Measurements from ENCODE around the gene HAUS2. TPM values are rescaled to one million over a fixed set of nuclear protein-coding genes. Genes with fewer than 3 reads are reported as not detected.
A peak's percentile ranks its signal among the peaks of the same experiment; 100 is the strongest.

HAUS2 gene
- total and polyA plus RNA-seq, 9 donors = 11.1 to 22.9 (median 17.8) TPM

- peaks cover 4% of the 10 kb centered on the region for H3K4me1 ChIP-seq (ENCODE audit: insufficient read depth)
- H3K36me3 ChIP-seq = no peaks in the 10 kb centered on the region
- 84 to 89% (median 88%) methylated on average over 4 of the region's 4 CpGs for WGBS, 3 donors
- H3K9me3 ChIP-seq = no peaks in the 10 kb centered on the region
- H3K27ac ChIP-seq = no peak overlapping the region
- H3K27me3 ChIP-seq = no peaks in the 10 kb centered on the region
- intact Hi-C loops (cut with DNase I) = loop anchor here in 1 of 4 donors (10.0 kb wide), 1 partner anchor 100 kb away; no protein-coding TSS in a partner anchor
- TF ChIP-seq POLR2A (IDR thresholded peaks at IDR 0.05) = no peak
- TF ChIP-seq CTCF (IDR thresholded peaks at IDR 0.05) = no peak
- TF ChIP-seq EP300 (IDR thresholded peaks at IDR 0.05) = no peak
- no peak for DNase-seq
- no peak overlapping the region for H3K4me3 ChIP-seq
Observed at GRCh38 chr15:42544853-42545629, 3.6 kb upstream of the HAUS2 start.

- Histone ChIP-seq H3K4me3 (peak overlapping the region; percentile 61), H3K4me1 (ENCODE audit: insufficient read depth) (peaks cover 4% of the 10 kb centered on the region), H3K9me3 (no peaks in the 10 kb centered on the region), H3K36me3 (no peaks in the 10 kb centered on the region), H3K27ac (peak overlapping the region; percentile 83 to 93), H3K27me3 (no peaks in the 10 kb centered on the region)
- no peak for TF ChIP-seq CTCF (IDR thresholded peaks at IDR 0.05)
- no peak for TF ChIP-seq EP300 (IDR thresholded peaks at IDR 0.05)
- TF ChIP-seq POLR2A (IDR thresholded peaks at IDR 0.05) = no peak
- 0 to 1% (median 1%) methylated on average over 9 of the region's 9 CpGs for WGBS, 3 donors
- no peak for DNase-seq
- intact Hi-C loops (cut with DNase I) = loop anchor here in 1 of 4 donors (10.0 kb wide), 1 partner anchor 97 kb away; no protein-coding TSS in a partner anchor
Observed at GRCh38 chr15:42547918-42548248, 755 bp upstream of the HAUS2 start.

DNA sequence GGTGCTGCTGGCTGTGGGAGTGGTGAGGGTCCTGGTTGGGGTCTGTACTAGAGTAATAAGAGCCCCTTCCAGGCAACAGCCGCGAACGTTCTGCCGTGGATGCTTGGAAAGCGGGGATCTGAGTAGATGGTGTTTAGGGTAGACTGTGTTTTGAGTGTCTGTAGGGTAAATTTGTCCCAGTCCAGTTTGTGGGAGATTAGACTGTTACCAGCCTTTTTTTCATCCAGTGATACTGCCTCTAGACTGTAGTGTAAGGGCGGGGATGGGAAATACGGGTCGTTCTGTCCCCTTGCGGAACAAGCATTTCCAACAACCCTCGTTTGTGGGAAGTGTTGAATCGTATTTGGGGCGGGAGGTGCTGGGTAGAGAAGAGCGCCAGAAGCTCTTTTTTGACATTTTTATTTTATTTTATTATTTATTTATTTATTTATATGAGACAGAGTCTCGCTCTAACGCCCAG lies 424 bp downstream of the HAUS2 start:
- Histone ChIP-seq H3K36me3 (no peaks in the 10 kb centered on the region), H3K27ac (peak overlapping the region; percentile 83 to 93), H3K27me3 (no peaks in the 10 kb centered on the region), H3K4me3 (peak overlapping the region; percentile 61), H3K9me3 (no peaks in the 10 kb centered on the region), H3K4me1 (ENCODE audit: insufficient read depth) (peaks cover 4% of the 10 kb centered on the region)
- 0% methylated on average over 15 of the region's 15 CpGs for WGBS, 3 donors
- no peak for TF ChIP-seq EP300 (IDR thresholded peaks at IDR 0.05)
- no peak for TF ChIP-seq CTCF (IDR thresholded peaks at IDR 0.05)
- no peak for TF ChIP-seq POLR2A (IDR thresholded peaks at IDR 0.05)
- DNase-seq = peak in 1 of 5 donors; percentile 43
- intact Hi-C loops (cut with DNase I) = loop anchor here in 1 of 4 donors (10.0 kb wide), 1 partner anchor 96 kb away; no protein-coding TSS in a partner anchor

GRCh38 chr15:42549741-42550392 lies 1.2 kb downstream of the HAUS2 start:
- no peaks in the 10 kb centered on the region for H3K36me3 ChIP-seq
- H3K9me3 ChIP-seq = no peaks in the 10 kb centered on the region
- DNase-seq = no peak
- 67 to 70% (median 68%) methylated on average over 12 of the region's 12 CpGs for WGBS, 3 donors
- no peak overlapping the region for H3K27ac ChIP-seq
- peak overlapping the region; percentile 61 for H3K4me3 ChIP-seq
- H3K4me1 ChIP-seq (ENCODE audit: insufficient read depth) = peaks cover 4% of the 10 kb centered on the region
- intact Hi-C loops (cut with DNase I) = loop anchor here in 1 of 4 donors (10.0 kb wide), 1 partner anchor 95 kb away; no protein-coding TSS in a partner anchor
- no peak for TF ChIP-seq EP300 (IDR thresholded peaks at IDR 0.05)
- TF ChIP-seq POLR2A (IDR thresholded peaks at IDR 0.05) = no peak
- TF ChIP-seq CTCF (IDR thresholded peaks at IDR 0.05) = no peak
- H3K27me3 ChIP-seq = no peaks in the 10 kb centered on the region
